Choroid plexus epithelial cell (primary cell): ENCODE measurements around the gene MIDN.
A peak's percentile ranks its signal among the peaks of the same experiment; 100 is the strongest.

Source experiments
- DNase-seq: peaks from one replicate; pipeline ENCODE4 v3.0.0-alpha.2; 2010; ENCODE audit warnings: low read depth
- H3K4me3 ChIP-seq: 2 replicates; pipeline ENCODE4 v1.5.1; 2011; ENCODE audit warnings: low read depth, mild to moderate bottlenecking, control low read depth, low read length, moderate library complexity
- CTCF ChIP-seq: conservative IDR thresholded peaks from 2 replicates; pipeline ENCODE4 v1.5.1; 2011; ENCODE audit warnings: low read depth, mild to moderate bottlenecking, control low read depth, inconsistent platforms, low read length, moderate library complexity

Gene MIDN

GRCh38 chr19:1217366-1217765 is 31.0 kb upstream of the MIDN start:
- TF ChIP-seq CTCF, result no peak
- DNase-seq, result no peak
- no peak overlapping the region for H3K4me3 ChIP-seq

GRCh38 chr19:1218751-1219567 is 29.4 kb upstream of the MIDN start:
- no peak for DNase-seq
- TF ChIP-seq CTCF, result no peak

GRCh38 chr19:1219786-1220476 is 28.5 kb upstream of the MIDN start:
- DNase-seq, result no peak
- no peak overlapping the region for H3K4me3 ChIP-seq
- TF ChIP-seq CTCF, result no peak

More at GRCh38 chr19:1218751-1219567, 29.4 kb upstream of the MIDN start:
- H3K4me3 ChIP-seq, result no peak overlapping the region

- no peak for DNase-seq
- no peak overlapping the region for H3K4me3 ChIP-seq
- peak; percentile 11 for TF ChIP-seq CTCF
Measured at GRCh38 chr19:1220477-1220930, 27.9 kb upstream of the MIDN start.

- peak; percentile 62 for DNase-seq
- peak; percentile 70 for TF ChIP-seq CTCF
- H3K4me3 ChIP-seq, result no peak overlapping the region
Measured at GRCh38 chr19:1220976-1221903, 27.1 kb upstream of the MIDN start.

GRCh38 chr19:1221904-1222255 is 26.5 kb upstream of the MIDN start:
- DNase-seq, result no peak
- no peak overlapping the region for H3K4me3 ChIP-seq
- no peak for TF ChIP-seq CTCF
